Glutamatergic neuron (in vitro differentiated cells): ENCODE results near the gene SLC25A13. TPM values are rescaled to one million over a fixed set of nuclear protein-coding genes. Genes with fewer than 3 reads are reported as not detected.

Source experiments
- DNase-seq: peaks from one replicate; pipeline ENCODE4 v3.0.0; 2022
- H3K27ac Mint-ChIP-seq: one replicate; pipeline ENCODE4 v1.8.0; 2020; ENCODE audit warnings: mild to moderate bottlenecking, mixed read lengths, inconsistent platforms; ENCODE audit not compliant: unreplicated experiment
- H3K27me3 Mint-ChIP-seq: one replicate; pipeline ENCODE4 v1.8.0; 2020; ENCODE audit warnings: mild to moderate bottlenecking, moderate library complexity, mixed read lengths, inconsistent platforms; ENCODE audit not compliant: unreplicated experiment
- H3K36me3 Mint-ChIP-seq: one replicate; pipeline ENCODE4 v1.8.0; 2020; ENCODE audit warnings: mild to moderate bottlenecking, mixed read lengths, inconsistent platforms; ENCODE audit not compliant: unreplicated experiment
- H3K4me1 Mint-ChIP-seq: one replicate; pipeline ENCODE4 v1.8.0; 2020; ENCODE audit warnings: mild to moderate bottlenecking, low read depth, mixed read lengths, inconsistent platforms; ENCODE audit not compliant: unreplicated experiment
- H3K4me3 Mint-ChIP-seq: one replicate; pipeline ENCODE4 v1.8.0; 2020; ENCODE audit warnings: mild to moderate bottlenecking, mixed read lengths, inconsistent platforms; ENCODE audit not compliant: unreplicated experiment
- H3K9me3 Mint-ChIP-seq: one replicate; pipeline ENCODE4 v1.8.0; 2020; ENCODE audit warnings: mild to moderate bottlenecking, moderate library complexity, mixed read lengths, inconsistent platforms; ENCODE audit not compliant: unreplicated experiment
- CTCF ChIP-seq: fragments of 200-600 bp; sonication (generic); IDR thresholded peaks from one replicate; pipeline ENCODE4 v1.5.0; 2021; ENCODE audit not compliant: partially characterized antibody, unreplicated experiment
- total RNA-seq: library from RNA; stranded (reverse); fragmentation: NEBNext Ultra II Directional; extraction: Animal tissue kit (Norgen Biotek cat#: 25700); gene quantifications from one replicate; pipeline ENCODE4 v1.2.1, GENCODE V29; 2021; ENCODE audit not compliant: unreplicated experiment

SLC25A13 gene
- total RNA-seq, 1 donor from 2014 or later: 48.5 TPM

GRCh38 chr7:96184783-96185182 lies 137.1 kb downstream of the SLC25A13 start:
- H3K9me3 Mint-ChIP-seq: no peaks in the 10 kb centered on the region
- no peaks in the 10 kb centered on the region for H3K4me1 Mint-ChIP-seq
- DNase-seq: no peak
- no peak overlapping the region for H3K27ac Mint-ChIP-seq
- no peaks in the 10 kb centered on the region for H3K36me3 Mint-ChIP-seq
- H3K27me3 Mint-ChIP-seq: no peaks in the 10 kb centered on the region
- no peak for TF ChIP-seq CTCF
- no peak overlapping the region for H3K4me3 Mint-ChIP-seq

GRCh38 chr7:96183163-96183670 lies 138.7 kb downstream of the SLC25A13 start:
- H3K4me3 Mint-ChIP-seq: no peak overlapping the region
- no peak overlapping the region for H3K27ac Mint-ChIP-seq
- H3K27me3 Mint-ChIP-seq: no peaks in the 10 kb centered on the region
- no peaks in the 10 kb centered on the region for H3K4me1 Mint-ChIP-seq
- H3K36me3 Mint-ChIP-seq: no peaks in the 10 kb centered on the region
- no peak for DNase-seq
- H3K9me3 Mint-ChIP-seq: no peaks in the 10 kb centered on the region
- TF ChIP-seq CTCF: no peak

GRCh38 chr7:96182424-96183158 lies 139.3 kb downstream of the SLC25A13 start:
- no peaks in the 10 kb centered on the region for H3K4me1 Mint-ChIP-seq
- no peak for TF ChIP-seq CTCF
- no peak for DNase-seq
- no peaks in the 10 kb centered on the region for H3K36me3 Mint-ChIP-seq
- no peak overlapping the region for H3K4me3 Mint-ChIP-seq
- no peaks in the 10 kb centered on the region for H3K9me3 Mint-ChIP-seq
- no peaks in the 10 kb centered on the region for H3K27me3 Mint-ChIP-seq
- no peak overlapping the region for H3K27ac Mint-ChIP-seq

GRCh38 chr7:96181174-96181573 lies 140.7 kb downstream of the SLC25A13 start:
- Mint-ChIP-seq H3K4me1 (no peaks in the 10 kb centered on the region), H3K36me3 (no peaks in the 10 kb centered on the region), H3K4me3 (no peak overlapping the region), H3K27me3 (no peaks in the 10 kb centered on the region), H3K27ac (no peak overlapping the region), H3K9me3 (no peaks in the 10 kb centered on the region)
- no peak for DNase-seq
- no peak for TF ChIP-seq CTCF

GRCh38 chr7:96179837-96180236 lies 142.1 kb downstream of the SLC25A13 start:
- Mint-ChIP-seq H3K4me1 (no peaks in the 10 kb centered on the region), H3K4me3 (no peak overlapping the region), H3K9me3 (no peaks in the 10 kb centered on the region), H3K27me3 (no peaks in the 10 kb centered on the region), H3K27ac (no peak overlapping the region), H3K36me3 (no peaks in the 10 kb centered on the region)
- no peak for DNase-seq
- TF ChIP-seq CTCF: no peak
